22Rv1 (cell line): Measurements from ENCODE around the gene PDE8B.

Experiments used
- H3K27ac ChIP-seq: fragments of 450-650 bp; 2 replicates; pipeline ENCODE4 v1.5.1; 2017
- ZFX ChIP-seq: fragments of 450-650 bp; IDR thresholded peaks from 2 replicates; pipeline ENCODE4 v1.6.1; 2017; ENCODE audit warnings: antibody characterized with exemption, borderline replicate concordance
- TF ChIP-seq, protein P1 (sequence below): fragments of 450-650 bp; IDR thresholded peaks from 2 replicates; pipeline ENCODE4 v1.5.1; 2017; ENCODE audit warnings: mild to moderate bottlenecking

PDE8B gene

DNA sequence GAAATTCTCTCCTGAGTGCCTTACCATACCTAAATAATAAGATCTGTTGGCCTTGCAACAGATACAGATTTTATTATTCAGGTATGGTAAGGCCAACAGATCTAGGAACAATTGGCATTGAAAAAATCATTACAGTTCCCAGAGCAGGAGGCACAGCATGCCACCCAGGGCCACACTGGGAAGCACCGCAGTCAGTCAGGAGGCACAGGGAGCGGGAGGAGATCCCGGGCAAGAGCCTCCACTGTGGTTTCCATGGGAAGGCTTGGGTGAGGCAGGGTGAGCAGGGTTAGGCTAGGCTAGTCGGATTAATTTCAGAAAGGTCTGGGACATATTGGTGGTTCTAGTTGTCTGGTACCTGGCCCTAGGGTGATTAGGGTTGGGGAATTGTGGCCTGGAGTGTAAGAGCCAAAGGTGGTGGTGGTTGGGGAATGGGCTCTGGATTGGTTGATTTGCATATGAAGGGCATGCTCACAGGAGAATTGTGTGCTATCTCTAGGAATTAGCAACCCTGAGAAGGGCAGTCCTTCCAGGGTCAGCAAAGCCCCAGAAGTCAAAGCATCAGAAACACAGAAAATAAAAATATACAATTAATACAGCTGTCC, 111.4 kb downstream of the PDE8B start:
- H3K27ac ChIP-seq: no peak overlapping the region
- TF ChIP-seq, protein P1, sequence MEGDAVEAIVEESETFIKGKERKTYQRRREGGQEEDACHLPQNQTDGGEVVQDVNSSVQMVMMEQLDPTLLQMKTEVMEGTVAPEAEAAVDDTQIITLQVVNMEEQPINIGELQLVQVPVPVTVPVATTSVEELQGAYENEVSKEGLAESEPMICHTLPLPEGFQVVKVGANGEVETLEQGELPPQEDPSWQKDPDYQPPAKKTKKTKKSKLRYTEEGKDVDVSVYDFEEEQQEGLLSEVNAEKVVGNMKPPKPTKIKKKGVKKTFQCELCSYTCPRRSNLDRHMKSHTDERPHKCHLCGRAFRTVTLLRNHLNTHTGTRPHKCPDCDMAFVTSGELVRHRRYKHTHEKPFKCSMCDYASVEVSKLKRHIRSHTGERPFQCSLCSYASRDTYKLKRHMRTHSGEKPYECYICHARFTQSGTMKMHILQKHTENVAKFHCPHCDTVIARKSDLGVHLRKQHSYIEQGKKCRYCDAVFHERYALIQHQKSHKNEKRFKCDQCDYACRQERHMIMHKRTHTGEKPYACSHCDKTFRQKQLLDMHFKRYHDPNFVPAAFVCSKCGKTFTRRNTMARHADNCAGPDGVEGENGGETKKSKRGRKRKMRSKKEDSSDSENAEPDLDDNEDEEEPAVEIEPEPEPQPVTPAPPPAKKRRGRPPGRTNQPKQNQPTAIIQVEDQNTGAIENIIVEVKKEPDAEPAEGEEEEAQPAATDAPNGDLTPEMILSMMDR: no peak
- no peak for TF ChIP-seq ZFX

DNA sequence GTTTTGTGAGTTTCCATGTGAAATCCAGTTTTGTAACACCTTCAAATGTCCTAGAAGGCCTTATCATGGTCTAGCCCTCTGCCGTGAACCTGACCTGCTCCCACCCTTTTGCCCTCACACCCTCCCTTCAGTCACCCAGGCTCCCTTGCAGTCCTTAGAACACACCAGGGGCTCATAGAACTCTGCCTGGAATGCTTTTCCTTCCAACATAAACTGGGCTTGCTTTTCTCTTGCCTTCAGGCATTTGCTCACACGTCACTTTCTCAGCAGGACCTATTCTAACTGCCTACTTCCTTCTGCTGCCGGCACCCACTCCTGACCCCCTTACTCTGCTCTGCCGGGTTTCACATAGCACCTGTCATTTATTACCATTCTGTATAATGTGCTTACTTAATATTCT, 111.9 kb downstream of the PDE8B start:
- TF ChIP-seq, protein P1: no peak
- TF ChIP-seq ZFX: no peak
- H3K27ac ChIP-seq: no peak overlapping the region

DNA sequence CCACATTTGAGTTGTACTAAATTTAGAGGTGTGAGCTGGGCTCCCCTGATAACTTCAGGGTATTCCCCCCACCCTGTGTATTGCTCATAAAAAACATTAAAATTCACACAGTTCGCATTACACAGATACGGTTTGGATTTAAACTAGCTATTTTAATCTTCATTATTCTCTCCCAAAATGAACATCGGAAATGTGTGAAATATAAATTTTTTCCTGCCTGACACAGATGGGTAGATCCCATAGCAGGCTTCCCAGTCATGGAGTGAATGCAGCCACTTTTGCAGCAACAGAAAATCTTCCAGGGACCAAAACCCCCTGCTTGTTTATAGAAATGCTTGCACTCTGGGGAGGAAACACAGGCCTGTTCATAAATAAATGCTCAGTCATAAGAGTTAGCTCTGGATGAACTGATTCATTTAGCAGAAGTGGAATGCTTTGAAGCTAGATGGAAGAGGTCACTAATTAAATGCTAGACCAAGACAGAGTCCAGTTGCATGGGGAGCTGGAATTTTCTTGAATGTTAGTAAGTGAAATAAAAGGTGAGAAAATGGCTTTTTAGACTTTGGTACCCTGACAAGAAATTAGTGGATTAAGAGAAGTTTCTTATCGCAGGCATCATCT, 115.6 kb downstream of the PDE8B start:
- H3K27ac ChIP-seq: no peak overlapping the region
- TF ChIP-seq, protein P1: no peak
- TF ChIP-seq ZFX: no peak

DNA sequence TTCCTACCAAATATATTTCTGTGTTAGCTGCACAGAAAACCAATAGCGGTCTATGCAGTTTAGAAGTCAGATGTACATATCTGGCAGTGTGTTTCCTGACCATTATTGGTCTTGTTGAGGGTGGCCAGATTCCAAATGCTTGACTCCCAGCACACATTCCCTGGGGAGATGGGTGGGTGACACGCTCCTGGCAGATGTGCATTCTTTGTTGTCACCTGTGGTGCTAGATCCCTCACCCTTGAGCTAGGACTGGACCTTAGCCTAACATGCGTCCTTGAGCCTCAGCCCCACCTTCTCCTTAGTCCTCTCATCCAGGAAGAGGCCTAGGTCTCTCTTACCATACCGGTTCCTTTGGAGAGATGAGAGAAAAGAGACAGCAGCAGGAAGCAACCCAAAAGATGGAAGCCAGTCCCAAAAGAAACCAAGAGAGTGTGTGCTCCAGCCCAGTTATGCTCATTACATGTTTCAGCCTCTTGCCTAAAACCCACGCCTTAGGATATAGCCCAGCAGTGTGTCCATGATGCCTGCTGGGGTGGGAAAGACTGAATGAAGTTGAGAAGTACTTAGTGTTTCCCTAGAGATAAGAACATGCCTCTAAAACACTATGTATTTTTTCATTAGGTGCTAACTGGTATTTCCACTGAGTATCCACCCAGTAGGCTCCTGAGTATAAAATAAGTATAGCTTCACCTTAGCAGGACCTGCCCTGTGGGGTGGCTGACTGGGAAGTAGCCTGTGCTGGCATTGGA, 116.7 kb downstream of the PDE8B start:
- TF ChIP-seq, protein P1: no peak
- no peak for TF ChIP-seq ZFX
- H3K27ac ChIP-seq: no peak overlapping the region

DNA sequence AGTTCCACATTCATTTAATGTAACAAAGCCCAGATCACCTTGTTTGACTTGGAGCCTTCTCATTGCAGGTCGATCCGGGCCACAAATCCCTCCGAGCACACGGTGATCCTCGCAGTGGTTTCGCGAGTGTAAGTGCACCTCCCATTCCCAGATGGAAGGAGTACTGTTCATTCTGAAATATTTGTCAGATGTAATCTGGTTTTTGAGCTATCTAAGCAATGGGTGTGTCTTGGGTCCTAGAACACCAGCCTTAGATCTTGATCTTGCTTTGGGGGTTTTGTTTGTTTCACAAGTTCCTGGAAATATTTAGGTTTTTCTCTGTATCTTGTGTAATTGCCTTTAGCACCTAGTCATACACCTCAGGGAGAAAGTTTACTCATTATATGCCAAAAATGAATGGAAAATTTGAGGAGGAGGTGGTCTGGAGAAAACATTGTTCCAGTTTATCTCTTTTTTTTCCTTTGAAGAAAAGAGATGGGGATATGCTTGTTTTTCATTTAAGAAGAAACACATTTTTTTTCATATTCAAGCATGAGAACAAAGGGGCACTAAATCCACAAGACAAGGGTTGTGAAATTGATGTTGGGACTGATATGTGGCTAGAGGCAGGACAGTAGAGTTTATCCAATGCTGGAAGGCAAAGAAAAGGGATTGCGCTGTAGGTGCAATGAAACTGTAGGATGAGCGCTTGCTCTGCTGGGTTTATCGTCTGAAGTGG, 118.6 kb downstream of the PDE8B start:
- no peak overlapping the region for H3K27ac ChIP-seq
- TF ChIP-seq, protein P1: no peak
- no peak for TF ChIP-seq ZFX

DNA sequence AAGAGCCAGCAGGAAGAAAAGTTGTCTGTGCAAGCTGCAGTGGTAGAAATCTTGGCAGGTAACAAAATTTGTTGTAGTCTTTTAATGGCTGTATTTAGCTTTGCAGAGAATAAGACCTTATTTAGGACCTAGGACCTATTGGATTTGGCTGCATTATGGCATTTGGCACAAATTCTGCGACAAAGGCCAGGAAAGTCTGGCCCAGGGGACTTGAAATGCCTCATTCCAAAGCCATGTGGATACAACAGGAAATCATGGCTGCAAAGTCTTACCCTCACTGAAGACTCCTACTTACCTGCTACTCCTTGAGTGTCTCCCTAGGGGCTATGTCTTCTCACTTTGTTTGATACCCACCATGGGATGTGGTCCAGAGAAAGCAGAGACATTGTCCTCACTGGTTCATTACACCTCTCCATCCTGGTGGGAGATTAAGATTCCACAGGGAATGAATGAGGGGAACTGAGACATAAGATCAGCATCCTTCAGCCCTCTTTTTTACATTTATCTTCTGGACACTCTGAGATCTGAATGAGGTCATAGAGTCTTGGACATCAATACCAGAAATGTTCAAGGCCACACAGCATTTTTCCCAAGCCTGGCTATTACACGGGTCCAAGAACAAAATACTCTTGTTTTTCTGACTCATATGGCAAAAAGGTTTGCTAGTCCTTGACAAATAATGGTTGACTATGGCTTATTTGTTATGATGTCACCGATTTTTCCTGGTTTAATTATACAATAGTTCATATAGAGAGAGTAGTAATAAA, 119.4 kb downstream of the PDE8B start:
- TF ChIP-seq, protein P1: no peak
- TF ChIP-seq ZFX: no peak
- no peak overlapping the region for H3K27ac ChIP-seq
